ENCODE results near the gene DIAPH3. TPM values are rescaled to one million over a fixed set of nuclear protein-coding genes. Genes with fewer than 3 reads are reported as not detected.

The DIAPH3 gene
- total and polyA plus RNA-seq, 2 of the 4 experiments (the other 2 are of a cell fraction), result 8.9 to 9.3 TPM

DNA sequence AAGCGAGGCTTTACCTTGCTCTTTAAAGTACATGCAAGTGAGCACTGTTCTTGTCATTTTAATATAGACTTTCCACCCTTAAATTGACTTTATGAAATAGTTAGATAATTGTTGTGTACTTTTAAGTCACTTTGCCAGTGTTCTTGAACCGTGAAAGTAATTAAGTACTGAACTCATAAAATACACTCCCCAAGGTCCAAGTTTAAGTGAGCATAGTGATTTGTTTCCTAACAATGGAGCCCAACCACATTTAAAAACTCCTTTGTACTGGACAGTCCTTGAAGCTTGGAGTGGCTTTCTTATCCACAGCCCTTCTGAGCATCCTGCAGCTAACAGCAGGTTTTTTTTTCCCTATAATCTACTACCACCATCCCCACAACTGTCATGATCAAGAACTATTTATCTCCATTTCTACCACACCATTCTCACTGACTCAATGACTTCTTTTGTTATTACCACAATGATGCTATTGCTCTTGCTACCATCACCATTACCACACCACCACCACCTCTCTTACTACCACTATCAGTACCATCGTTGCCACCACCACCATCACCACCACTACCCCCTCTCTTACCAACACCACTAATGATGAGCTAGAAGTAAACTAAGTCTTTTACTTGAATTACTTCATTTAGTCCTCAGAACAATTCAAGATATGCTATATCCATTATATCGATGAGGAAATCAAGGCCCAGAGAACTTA lies 452.6 kb downstream of the DIAPH3 start:
- H3K56ac ChIP-seq (ENCODE audit: extremely low read depth, insufficient read depth, low read length), result no peak overlapping the region
- no peaks in the 10 kb centered on the region for H3K27me3 ChIP-seq (ENCODE audit: control insufficient read depth, insufficient read depth, low read length)
- H3K18ac ChIP-seq (ENCODE audit: low read depth, low read length), result no peak overlapping the region
- no peak overlapping the region for H3K4ac ChIP-seq (ENCODE audit: low read depth, low read length)
- no peaks in the 10 kb centered on the region for H3K36me3 ChIP-seq (ENCODE audit: control insufficient read depth, insufficient read depth, low read length)
- H2AFZ ChIP-seq (replicated peaks; ENCODE audit: low read length, poor library complexity), result no peak overlapping the region
- H4K5ac ChIP-seq (ENCODE audit: low read depth, low read length), result no peak overlapping the region
- H3K4me3 ChIP-seq (ENCODE audit: insufficient read depth, low read depth, low read length), result no peak overlapping the region
- no peak overlapping the region for H3K23ac ChIP-seq (ENCODE audit: low read depth, low read length)
- H3K4me2 ChIP-seq (ENCODE audit: low read depth, low read length), result no peak overlapping the region
- CTCF ChIA-PET, result interaction anchor here (1.1 kb wide), 1 partner anchor 14 kb away, joined by 3 read pairs; no protein-coding TSS in a partner anchor
- dilution Hi-C loops (cut with HindIII; ENCODE audit: low sequenced_read_pairs, unreplicated experiment), result no loop called here
- no peak overlapping the region for H3K14ac ChIP-seq (replicated peaks; ENCODE audit: low read depth, low read length)
- H4K20me1 ChIP-seq (ENCODE audit: insufficient read depth, low read length), result no peaks in the 10 kb centered on the region
- no peak overlapping the region for H2AK9ac ChIP-seq (replicated peaks; ENCODE audit: low read depth, low read length, poor library complexity)
- no peak overlapping the region for H2BK20ac ChIP-seq (ENCODE audit: low read depth, low read length)
- H3K9ac ChIP-seq (ENCODE audit: low read depth, low read length), result no peak overlapping the region
- 83% methylated on average over 1 of the region's 4 CpGs; no CpG with 5 or more reads in 1 of the 2 experiments for WGBS, 2 experiments (ENCODE audit: extremely low coverage in 2 of 2, insufficient read length in 1 of 2)
- no peak overlapping the region for H2AK5ac ChIP-seq (ENCODE audit: low read depth, low read length)
- no peaks in the 10 kb centered on the region for H3K9me3 ChIP-seq (ENCODE audit: control insufficient read depth, insufficient read depth, low read length)
- TF ChIP-seq MAZ (IDR thresholded peaks at IDR 0.05; ENCODE audit: borderline replicate concordance, low read depth, low read length) (no peak), RCOR1 (IDR thresholded peaks at IDR 0.05; ENCODE audit: insufficient replicate concordance, low read length) (no peak), BHLHE40 (IDR thresholded peaks at IDR 0.05; ENCODE audit: low read depth, low read length) (no peak)
- no peaks in the 10 kb centered on the region for H3K9me1 ChIP-seq (ENCODE audit: insufficient read depth, low read length)
- ATAC-seq (ENCODE audit: low read depth), result no peak
- H4K91ac ChIP-seq (ENCODE audit: insufficient read depth, low read depth, low read length), result no peak overlapping the region
- POLR2A ChIA-PET (ENCODE audit: unreplicated experiment), result no interaction called here
- no peaks in the 10 kb centered on the region; a peak in 2 of 4 replicates for H3K79me1 ChIP-seq (ENCODE audit: low read depth in 1 of 2, low read length in 2 of 2)
- no TSS peak for BruUV-seq (replicated peaks)
- no peak overlapping the region for H2BK15ac ChIP-seq (ENCODE audit: low read depth, low read length)
- in situ Hi-C loops (cut with MboI; ENCODE audit: low sequenced_read_pairs), result no loop called here
- H2BK5ac ChIP-seq (ENCODE audit: low read depth, low read length, poor library complexity, severe bottlenecking), result no peak overlapping the region
- no peak for DNase-seq
- H4K8ac ChIP-seq (ENCODE audit: low read depth in 2 of 2, low read length in 2 of 2), result no peak overlapping the region
- H3K27ac ChIP-seq (ENCODE audit: insufficient read depth, low read length), result no peak overlapping the region
- intact Hi-C loops (cut with micrococcal nuclease), result no loop called here
- no peaks in the 10 kb centered on the region; the same call in 1 of the 2 replicates for H3K4me1 ChIP-seq (ENCODE audit: control insufficient read depth, insufficient read depth, low read length)
- no peak overlapping the region for H2BK120ac ChIP-seq (ENCODE audit: low read depth, low read length)
